ENCODE results near the gene ATG5. TPM values are rescaled to one million over a fixed set of nuclear protein-coding genes. Genes with fewer than 3 reads are reported as not detected.
"Not testable (repeated sequence)": the region's sequence is repeated elsewhere in the genome, so short reads cannot be mapped to it uniquely, and the experiment has no call there.

Gene ATG5
- total and polyA plus RNA-seq, 2 experiments from 2014 or later, result 31.6 to 48.2 TPM

DNA sequence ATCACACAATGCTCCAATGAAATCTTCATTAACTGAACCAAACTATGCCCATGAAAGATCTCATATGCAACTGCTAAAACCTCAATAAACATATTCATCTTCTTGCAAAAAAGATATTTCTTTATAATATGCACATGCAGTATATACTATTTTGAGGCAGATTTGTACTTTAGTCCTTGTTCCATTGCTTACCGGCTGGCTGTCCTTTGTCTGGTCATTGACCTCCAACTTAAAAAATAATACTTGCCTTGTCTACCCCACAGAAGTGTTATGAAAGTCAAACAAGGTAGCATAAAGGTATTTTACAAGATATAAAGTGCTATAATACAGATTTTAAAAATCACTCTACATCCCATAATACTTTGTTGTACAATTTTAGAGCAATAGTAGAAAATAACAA lies 88.3 kb downstream of the ATG5 start:
- H3K27me3 ChIP-seq (ENCODE audit: insufficient read depth), result no peaks in the 10 kb centered on the region
- Mint-ChIP-seq H3K4me1 (no peaks in the 10 kb centered on the region), H3K36me3 (ENCODE audit: low read depth) (peaks cover 36% of the 10 kb centered on the region), H3K27ac (no peak overlapping the region), H3K4me3 (no peak overlapping the region), H3K27me3 (ENCODE audit: insufficient read depth, low read depth, poor library complexity) (no peaks in the 10 kb centered on the region), H3K9me3 (peaks cover 13% of the 10 kb centered on the region)
- H3K36me3 ChIP-seq (ENCODE audit: insufficient read depth), result peaks cover 6% of the 10 kb centered on the region; the same call in 1 of the 2 replicates
- no peaks in the 10 kb centered on the region; the same call in 1 of the 2 replicates for H4K20me1 ChIP-seq (replicated peaks; ENCODE audit: insufficient read depth)
- no peaks in the 10 kb centered on the region for H3F3A ChIP-seq (replicated peaks; ENCODE audit: low read depth)
- no peak for TF ChIP-seq EZH2 (IDR thresholded peaks at IDR 0.05; ENCODE audit: low read depth, unreplicated experiment)
- TF ChIP-seq, protein P1, sequence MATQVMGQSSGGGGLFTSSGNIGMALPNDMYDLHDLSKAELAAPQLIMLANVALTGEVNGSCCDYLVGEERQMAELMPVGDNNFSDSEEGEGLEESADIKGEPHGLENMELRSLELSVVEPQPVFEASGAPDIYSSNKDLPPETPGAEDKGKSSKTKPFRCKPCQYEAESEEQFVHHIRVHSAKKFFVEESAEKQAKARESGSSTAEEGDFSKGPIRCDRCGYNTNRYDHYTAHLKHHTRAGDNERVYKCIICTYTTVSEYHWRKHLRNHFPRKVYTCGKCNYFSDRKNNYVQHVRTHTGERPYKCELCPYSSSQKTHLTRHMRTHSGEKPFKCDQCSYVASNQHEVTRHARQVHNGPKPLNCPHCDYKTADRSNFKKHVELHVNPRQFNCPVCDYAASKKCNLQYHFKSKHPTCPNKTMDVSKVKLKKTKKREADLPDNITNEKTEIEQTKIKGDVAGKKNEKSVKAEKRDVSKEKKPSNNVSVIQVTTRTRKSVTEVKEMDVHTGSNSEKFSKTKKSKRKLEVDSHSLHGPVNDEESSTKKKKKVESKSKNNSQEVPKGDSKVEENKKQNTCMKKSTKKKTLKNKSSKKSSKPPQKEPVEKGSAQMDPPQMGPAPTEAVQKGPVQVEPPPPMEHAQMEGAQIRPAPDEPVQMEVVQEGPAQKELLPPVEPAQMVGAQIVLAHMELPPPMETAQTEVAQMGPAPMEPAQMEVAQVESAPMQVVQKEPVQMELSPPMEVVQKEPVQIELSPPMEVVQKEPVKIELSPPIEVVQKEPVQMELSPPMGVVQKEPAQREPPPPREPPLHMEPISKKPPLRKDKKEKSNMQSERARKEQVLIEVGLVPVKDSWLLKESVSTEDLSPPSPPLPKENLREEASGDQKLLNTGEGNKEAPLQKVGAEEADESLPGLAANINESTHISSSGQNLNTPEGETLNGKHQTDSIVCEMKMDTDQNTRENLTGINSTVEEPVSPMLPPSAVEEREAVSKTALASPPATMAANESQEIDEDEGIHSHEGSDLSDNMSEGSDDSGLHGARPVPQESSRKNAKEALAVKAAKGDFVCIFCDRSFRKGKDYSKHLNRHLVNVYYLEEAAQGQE (IDR thresholded peaks at IDR 0.05; ENCODE audit: unreplicated experiment), result no peak
- TF ChIP-seq, protein P2, sequence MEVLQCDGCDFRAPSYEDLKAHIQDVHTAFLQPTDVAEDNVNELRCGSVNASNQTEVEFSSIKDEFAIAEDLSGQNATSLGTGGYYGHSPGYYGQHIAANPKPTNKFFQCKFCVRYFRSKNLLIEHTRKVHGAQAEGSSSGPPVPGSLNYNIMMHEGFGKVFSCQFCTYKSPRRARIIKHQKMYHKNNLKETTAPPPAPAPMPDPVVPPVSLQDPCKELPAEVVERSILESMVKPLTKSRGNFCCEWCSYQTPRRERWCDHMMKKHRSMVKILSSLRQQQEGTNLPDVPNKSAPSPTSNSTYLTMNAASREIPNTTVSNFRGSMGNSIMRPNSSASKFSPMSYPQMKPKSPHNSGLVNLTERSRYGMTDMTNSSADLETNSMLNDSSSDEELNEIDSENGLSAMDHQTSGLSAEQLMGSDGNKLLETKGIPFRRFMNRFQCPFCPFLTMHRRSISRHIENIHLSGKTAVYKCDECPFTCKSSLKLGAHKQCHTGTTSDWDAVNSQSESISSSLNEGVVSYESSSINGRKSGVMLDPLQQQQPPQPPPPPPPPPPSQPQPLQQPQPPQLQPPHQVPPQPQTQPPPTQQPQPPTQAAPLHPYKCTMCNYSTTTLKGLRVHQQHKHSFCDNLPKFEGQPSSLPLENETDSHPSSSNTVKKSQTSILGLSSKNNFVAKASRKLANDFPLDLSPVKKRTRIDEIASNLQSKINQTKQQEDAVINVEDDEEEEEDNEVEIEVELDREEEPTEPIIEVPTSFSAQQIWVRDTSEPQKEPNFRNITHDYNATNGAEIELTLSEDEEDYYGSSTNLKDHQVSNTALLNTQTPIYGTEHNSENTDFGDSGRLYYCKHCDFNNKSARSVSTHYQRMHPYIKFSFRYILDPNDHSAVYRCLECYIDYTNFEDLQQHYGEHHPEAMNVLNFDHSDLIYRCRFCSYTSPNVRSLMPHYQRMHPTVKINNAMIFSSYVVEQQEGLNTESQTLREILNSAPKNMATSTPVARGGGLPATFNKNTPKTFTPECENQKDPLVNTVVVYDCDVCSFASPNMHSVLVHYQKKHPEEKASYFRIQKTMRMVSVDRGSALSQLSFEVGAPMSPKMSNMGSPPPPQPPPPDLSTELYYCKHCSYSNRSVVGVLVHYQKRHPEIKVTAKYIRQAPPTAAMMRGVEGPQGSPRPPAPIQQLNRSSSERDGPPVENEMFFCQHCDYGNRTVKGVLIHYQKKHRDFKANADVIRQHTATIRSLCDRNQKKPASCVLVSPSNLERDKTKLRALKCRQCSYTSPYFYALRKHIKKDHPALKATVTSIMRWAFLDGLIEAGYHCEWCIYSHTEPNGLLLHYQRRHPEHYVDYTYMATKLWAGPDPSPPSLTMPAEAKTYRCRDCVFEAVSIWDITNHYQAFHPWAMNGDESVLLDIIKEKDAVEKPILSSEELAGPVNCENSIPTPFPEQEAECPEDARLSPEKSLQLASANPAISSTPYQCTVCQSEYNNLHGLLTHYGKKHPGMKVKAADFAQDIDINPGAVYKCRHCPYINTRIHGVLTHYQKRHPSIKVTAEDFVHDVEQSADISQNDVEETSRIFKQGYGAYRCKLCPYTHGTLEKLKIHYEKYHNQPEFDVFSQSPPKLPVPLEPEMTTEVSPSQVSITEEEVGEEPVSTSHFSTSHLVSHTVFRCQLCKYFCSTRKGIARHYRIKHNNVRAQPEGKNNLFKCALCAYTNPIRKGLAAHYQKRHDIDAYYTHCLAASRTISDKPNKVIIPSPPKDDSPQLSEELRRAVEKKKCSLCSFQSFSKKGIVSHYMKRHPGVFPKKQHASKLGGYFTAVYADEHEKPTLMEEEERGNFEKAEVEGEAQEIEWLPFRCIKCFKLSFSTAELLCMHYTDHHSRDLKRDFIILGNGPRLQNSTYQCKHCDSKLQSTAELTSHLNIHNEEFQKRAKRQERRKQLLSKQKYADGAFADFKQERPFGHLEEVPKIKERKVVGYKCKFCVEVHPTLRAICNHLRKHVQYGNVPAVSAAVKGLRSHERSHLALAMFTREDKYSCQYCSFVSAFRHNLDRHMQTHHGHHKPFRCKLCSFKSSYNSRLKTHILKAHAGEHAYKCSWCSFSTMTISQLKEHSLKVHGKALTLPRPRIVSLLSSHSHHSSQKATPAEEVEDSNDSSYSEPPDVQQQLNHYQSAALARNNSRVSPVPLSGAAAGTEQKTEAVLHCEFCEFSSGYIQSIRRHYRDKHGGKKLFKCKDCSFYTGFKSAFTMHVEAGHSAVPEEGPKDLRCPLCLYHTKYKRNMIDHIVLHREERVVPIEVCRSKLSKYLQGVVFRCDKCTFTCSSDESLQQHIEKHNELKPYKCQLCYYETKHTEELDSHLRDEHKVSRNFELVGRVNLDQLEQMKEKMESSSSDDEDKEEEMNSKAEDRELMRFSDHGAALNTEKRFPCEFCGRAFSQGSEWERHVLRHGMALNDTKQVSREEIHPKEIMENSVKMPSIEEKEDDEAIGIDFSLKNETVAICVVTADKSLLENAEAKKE (CRISPR knock-in tag; IDR thresholded peaks at IDR 0.05), result no peak
- TF ChIP-seq, protein P3, sequence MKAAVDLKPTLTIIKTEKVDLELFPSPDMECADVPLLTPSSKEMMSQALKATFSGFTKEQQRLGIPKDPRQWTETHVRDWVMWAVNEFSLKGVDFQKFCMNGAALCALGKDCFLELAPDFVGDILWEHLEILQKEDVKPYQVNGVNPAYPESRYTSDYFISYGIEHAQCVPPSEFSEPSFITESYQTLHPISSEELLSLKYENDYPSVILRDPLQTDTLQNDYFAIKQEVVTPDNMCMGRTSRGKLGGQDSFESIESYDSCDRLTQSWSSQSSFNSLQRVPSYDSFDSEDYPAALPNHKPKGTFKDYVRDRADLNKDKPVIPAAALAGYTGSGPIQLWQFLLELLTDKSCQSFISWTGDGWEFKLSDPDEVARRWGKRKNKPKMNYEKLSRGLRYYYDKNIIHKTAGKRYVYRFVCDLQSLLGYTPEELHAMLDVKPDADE (IDR thresholded peaks at IDR 0.05), result no peak
- no peak overlapping the region for H3K4me3 ChIP-seq
- H3K4me2 ChIP-seq, result no peak overlapping the region
- no peak overlapping the region for H2AFZ ChIP-seq
- peaks cover 27% of the 10 kb centered on the region; the same call in 1 of the 2 replicates for H3K79me2 ChIP-seq (replicated peaks; ENCODE audit: insufficient read depth)
- ATAC-seq (no peak), DNase-seq (ENCODE audit: low spot score) (no peak)
- H3K9me2 ChIP-seq (ENCODE audit: insufficient read depth), result 0 out of 2 replicates have a peak, but pooled peaks cover 4% of the 10 kb centered on the region
- H3K4me1 ChIP-seq (ENCODE audit: insufficient read depth), result no peaks in the 10 kb centered on the region
- H3K27ac ChIP-seq (ENCODE audit: low read depth), result no peak overlapping the region

DNA sequence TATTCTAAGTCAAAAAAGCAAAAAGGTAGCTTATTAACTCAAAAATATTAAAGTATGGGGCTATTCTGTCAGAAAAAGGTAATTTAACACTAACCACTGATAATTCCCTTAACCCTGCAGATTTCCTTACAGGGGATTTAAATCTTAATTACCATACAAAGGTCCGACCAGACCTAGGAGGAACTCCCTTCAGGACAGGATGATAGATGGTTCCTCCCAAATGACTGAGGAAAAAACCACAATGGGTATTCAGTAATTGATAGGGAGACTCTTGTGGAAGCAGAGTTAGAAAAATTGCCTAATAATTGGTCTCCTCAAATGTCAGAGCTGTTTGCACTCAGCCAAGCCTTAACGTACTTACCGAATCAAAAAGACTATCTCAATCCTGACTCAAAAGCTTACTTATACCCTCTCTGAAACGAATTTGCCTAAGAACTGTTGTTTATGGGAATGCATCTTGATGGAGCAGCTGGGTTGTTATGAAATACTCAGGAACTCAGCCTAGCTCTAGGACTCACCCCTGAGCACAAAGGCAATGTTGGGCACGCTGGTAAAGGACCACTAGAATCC lies 95.6 kb downstream of the ATG5 start:
- not testable (repeated sequence) for H3K4me3 ChIP-seq; ATAC-seq; H3K4me1 ChIP-seq (ENCODE audit: insufficient read depth); H3K27ac Mint-ChIP-seq; H3K9me2 ChIP-seq (ENCODE audit: insufficient read depth); H3K36me3 ChIP-seq (ENCODE audit: insufficient read depth); DNase-seq (ENCODE audit: low spot score); H3K27ac ChIP-seq (ENCODE audit: low read depth); H3K4me2 ChIP-seq; H3K27me3 ChIP-seq (ENCODE audit: insufficient read depth); H3K4me3 Mint-ChIP-seq; H3K27me3 Mint-ChIP-seq (ENCODE audit: insufficient read depth, low read depth, poor library complexity); H3F3A ChIP-seq (replicated peaks; ENCODE audit: low read depth); H3K4me1 Mint-ChIP-seq; H4K20me1 ChIP-seq (replicated peaks; ENCODE audit: insufficient read depth); H2AFZ ChIP-seq
- peaks cover 38% of the 10 kb centered on the region for H3K36me3 Mint-ChIP-seq (ENCODE audit: low read depth)
- peaks cover 13% of the 10 kb centered on the region for H3K79me2 ChIP-seq (replicated peaks; ENCODE audit: insufficient read depth)
- peaks cover 16% of the 10 kb centered on the region; the same call in 2 of the 3 replicates for H3K9me3 Mint-ChIP-seq
